ENCODE data around the gene KRT6C.
"Not testable (repeated sequence)": the region's sequence is repeated elsewhere in the genome, so short reads cannot be mapped to it uniquely, and the experiment has no call there.

KRT6C gene

GRCh38 chr12:52491495-52491894 lies 17.9 kb upstream of the KRT6C start:
- DNase-seq; H3K4me3 ChIP-seq (ENCODE audit: insufficient read depth, low read depth, low read length, poor library complexity, severe bottlenecking); H3K36me3 ChIP-seq (ENCODE audit: control insufficient read depth, insufficient read depth, low read length); H3K9me3 ChIP-seq (ENCODE audit: control insufficient read depth, low read length); H3K27ac ChIP-seq (ENCODE audit: insufficient read depth, low read length, poor library complexity, severe bottlenecking); H3K4me1 ChIP-seq (ENCODE audit: control insufficient read depth, insufficient read depth, low read length, poor library complexity, severe bottlenecking); H3K27me3 ChIP-seq (replicated peaks; ENCODE audit: control insufficient read depth, insufficient read depth, low read length, poor library complexity, severe bottlenecking): not testable (repeated sequence)

GRCh38 chr12:52488736-52489135 lies 15.1 kb upstream of the KRT6C start:
- no peaks in the 10 kb centered on the region for H3K27me3 ChIP-seq (replicated peaks; ENCODE audit: control insufficient read depth, insufficient read depth, low read length, poor library complexity, severe bottlenecking)
- no peaks in the 10 kb centered on the region for H3K9me3 ChIP-seq (ENCODE audit: control insufficient read depth, low read length)
- no peak overlapping the region for H3K27ac ChIP-seq (ENCODE audit: insufficient read depth, low read length, poor library complexity, severe bottlenecking)
- DNase-seq: no peak
- H3K36me3 ChIP-seq (ENCODE audit: control insufficient read depth, insufficient read depth, low read length): no peaks in the 10 kb centered on the region
- no peak overlapping the region for H3K4me3 ChIP-seq (ENCODE audit: insufficient read depth, low read depth, low read length, poor library complexity, severe bottlenecking)
- no peaks in the 10 kb centered on the region for H3K4me1 ChIP-seq (ENCODE audit: control insufficient read depth, insufficient read depth, low read length, poor library complexity, severe bottlenecking)

GRCh38 chr12:52487744-52488443 lies 14.3 kb upstream of the KRT6C start:
- not testable (repeated sequence) for H3K27ac ChIP-seq (ENCODE audit: insufficient read depth, low read length, poor library complexity, severe bottlenecking); DNase-seq; H3K9me3 ChIP-seq (ENCODE audit: control insufficient read depth, low read length); H3K4me3 ChIP-seq (ENCODE audit: insufficient read depth, low read depth, low read length, poor library complexity, severe bottlenecking); H3K27me3 ChIP-seq (replicated peaks; ENCODE audit: control insufficient read depth, insufficient read depth, low read length, poor library complexity, severe bottlenecking); H3K36me3 ChIP-seq (ENCODE audit: control insufficient read depth, insufficient read depth, low read length); H3K4me1 ChIP-seq (ENCODE audit: control insufficient read depth, insufficient read depth, low read length, poor library complexity, severe bottlenecking)

GRCh38 chr12:52487211-52487610 lies 13.6 kb upstream of the KRT6C start:
- no peak for DNase-seq
- Histone ChIP-seq H3K27ac (ENCODE audit: insufficient read depth, low read length, poor library complexity, severe bottlenecking) (no peak overlapping the region), H3K36me3 (ENCODE audit: control insufficient read depth, insufficient read depth, low read length) (no peaks in the 10 kb centered on the region), H3K4me3 (ENCODE audit: insufficient read depth, low read depth, low read length, poor library complexity, severe bottlenecking) (no peak overlapping the region), H3K27me3 (replicated peaks; ENCODE audit: control insufficient read depth, insufficient read depth, low read length, poor library complexity, severe bottlenecking) (no peaks in the 10 kb centered on the region), H3K9me3 (ENCODE audit: control insufficient read depth, low read length) (no peaks in the 10 kb centered on the region), H3K4me1 (ENCODE audit: control insufficient read depth, insufficient read depth, low read length, poor library complexity, severe bottlenecking) (no peaks in the 10 kb centered on the region)

GRCh38 chr12:52486166-52487105 lies 12.8 kb upstream of the KRT6C start:
- H3K4me1 ChIP-seq (ENCODE audit: control insufficient read depth, insufficient read depth, low read length, poor library complexity, severe bottlenecking): no peaks in the 10 kb centered on the region
- H3K27ac ChIP-seq (ENCODE audit: insufficient read depth, low read length, poor library complexity, severe bottlenecking): no peak overlapping the region
- no peaks in the 10 kb centered on the region for H3K36me3 ChIP-seq (ENCODE audit: control insufficient read depth, insufficient read depth, low read length)
- H3K27me3 ChIP-seq (replicated peaks; ENCODE audit: control insufficient read depth, insufficient read depth, low read length, poor library complexity, severe bottlenecking): no peaks in the 10 kb centered on the region
- H3K4me3 ChIP-seq (ENCODE audit: insufficient read depth, low read depth, low read length, poor library complexity, severe bottlenecking): no peak overlapping the region
- H3K9me3 ChIP-seq (ENCODE audit: control insufficient read depth, low read length): no peaks in the 10 kb centered on the region
- no peak for DNase-seq

GRCh38 chr12:52480073-52480472 lies 6.5 kb upstream of the KRT6C start:
- Histone ChIP-seq H3K36me3 (ENCODE audit: control insufficient read depth, insufficient read depth, low read length) (no peaks in the 10 kb centered on the region), H3K9me3 (ENCODE audit: control insufficient read depth, low read length) (no peaks in the 10 kb centered on the region), H3K27ac (ENCODE audit: insufficient read depth, low read length, poor library complexity, severe bottlenecking) (no peak overlapping the region), H3K27me3 (replicated peaks; ENCODE audit: control insufficient read depth, insufficient read depth, low read length, poor library complexity, severe bottlenecking) (no peaks in the 10 kb centered on the region), H3K4me3 (ENCODE audit: insufficient read depth, low read depth, low read length, poor library complexity, severe bottlenecking) (no peak overlapping the region), H3K4me1 (ENCODE audit: control insufficient read depth, insufficient read depth, low read length, poor library complexity, severe bottlenecking) (no peaks in the 10 kb centered on the region)
- no peak for DNase-seq

- H3K9me3 ChIP-seq (ENCODE audit: control insufficient read depth, low read length): no peaks in the 10 kb centered on the region
- H3K36me3 ChIP-seq (ENCODE audit: control insufficient read depth, insufficient read depth, low read length): no peaks in the 10 kb centered on the region
- H3K27ac ChIP-seq (ENCODE audit: insufficient read depth, low read length, poor library complexity, severe bottlenecking): no peak overlapping the region
- no peak for DNase-seq
- no peaks in the 10 kb centered on the region for H3K4me1 ChIP-seq (ENCODE audit: control insufficient read depth, insufficient read depth, low read length, poor library complexity, severe bottlenecking)
- no peaks in the 10 kb centered on the region for H3K27me3 ChIP-seq (replicated peaks; ENCODE audit: control insufficient read depth, insufficient read depth, low read length, poor library complexity, severe bottlenecking)
- H3K4me3 ChIP-seq (ENCODE audit: insufficient read depth, low read depth, low read length, poor library complexity, severe bottlenecking): no peak overlapping the region
These were observed 4.0 kb upstream of the KRT6C start for GRCh38 chr12:52477651-52478050.

- no peak for DNase-seq
- Histone ChIP-seq H3K27ac (ENCODE audit: insufficient read depth, low read length, poor library complexity, severe bottlenecking) (no peak overlapping the region), H3K27me3 (replicated peaks; ENCODE audit: control insufficient read depth, insufficient read depth, low read length, poor library complexity, severe bottlenecking) (no peaks in the 10 kb centered on the region), H3K4me3 (ENCODE audit: insufficient read depth, low read depth, low read length, poor library complexity, severe bottlenecking) (no peak overlapping the region), H3K4me1 (ENCODE audit: control insufficient read depth, insufficient read depth, low read length, poor library complexity, severe bottlenecking) (no peaks in the 10 kb centered on the region), H3K9me3 (ENCODE audit: control insufficient read depth, low read length) (no peaks in the 10 kb centered on the region), H3K36me3 (ENCODE audit: control insufficient read depth, insufficient read depth, low read length) (no peaks in the 10 kb centered on the region)
These were observed 607 bp upstream of the KRT6C start for GRCh38 chr12:52474212-52474611.

- H3K36me3 ChIP-seq (ENCODE audit: control insufficient read depth, insufficient read depth, low read length): no peaks in the 10 kb centered on the region
- H3K27ac ChIP-seq (ENCODE audit: insufficient read depth, low read length, poor library complexity, severe bottlenecking): no peak overlapping the region
- DNase-seq: no peak
- no peak overlapping the region for H3K4me3 ChIP-seq (ENCODE audit: insufficient read depth, low read depth, low read length, poor library complexity, severe bottlenecking)
- no peaks in the 10 kb centered on the region for H3K4me1 ChIP-seq (ENCODE audit: control insufficient read depth, insufficient read depth, low read length, poor library complexity, severe bottlenecking)
- no peaks in the 10 kb centered on the region for H3K27me3 ChIP-seq (replicated peaks; ENCODE audit: control insufficient read depth, insufficient read depth, low read length, poor library complexity, severe bottlenecking)
- no peaks in the 10 kb centered on the region for H3K9me3 ChIP-seq (ENCODE audit: control insufficient read depth, low read length)
These were observed 3.8 kb downstream of the KRT6C start for GRCh38 chr12:52469853-52470252.

GRCh38 chr12:52464897-52465296 lies 8.7 kb downstream of the KRT6C start:
- H3K27me3 ChIP-seq (replicated peaks; ENCODE audit: control insufficient read depth, insufficient read depth, low read length, poor library complexity, severe bottlenecking): no peaks in the 10 kb centered on the region
- no peak overlapping the region for H3K27ac ChIP-seq (ENCODE audit: insufficient read depth, low read length, poor library complexity, severe bottlenecking)
- DNase-seq: no peak
- H3K4me3 ChIP-seq (ENCODE audit: insufficient read depth, low read depth, low read length, poor library complexity, severe bottlenecking): no peak overlapping the region
- no peaks in the 10 kb centered on the region for H3K4me1 ChIP-seq (ENCODE audit: control insufficient read depth, insufficient read depth, low read length, poor library complexity, severe bottlenecking)
- H3K9me3 ChIP-seq (ENCODE audit: control insufficient read depth, low read length): no peaks in the 10 kb centered on the region
- H3K36me3 ChIP-seq (ENCODE audit: control insufficient read depth, insufficient read depth, low read length): no peaks in the 10 kb centered on the region

Data from effector memory CD4-positive, alpha-beta T cell (primary cell).